ENCODE results near the gene CITED4. TPM values are rescaled to one million over a fixed set of nuclear protein-coding genes. Genes with fewer than 3 reads are reported as not detected.

Gene CITED4
- total RNA-seq, 1 experiment from 2014 or later = 9.5 TPM

DNA sequence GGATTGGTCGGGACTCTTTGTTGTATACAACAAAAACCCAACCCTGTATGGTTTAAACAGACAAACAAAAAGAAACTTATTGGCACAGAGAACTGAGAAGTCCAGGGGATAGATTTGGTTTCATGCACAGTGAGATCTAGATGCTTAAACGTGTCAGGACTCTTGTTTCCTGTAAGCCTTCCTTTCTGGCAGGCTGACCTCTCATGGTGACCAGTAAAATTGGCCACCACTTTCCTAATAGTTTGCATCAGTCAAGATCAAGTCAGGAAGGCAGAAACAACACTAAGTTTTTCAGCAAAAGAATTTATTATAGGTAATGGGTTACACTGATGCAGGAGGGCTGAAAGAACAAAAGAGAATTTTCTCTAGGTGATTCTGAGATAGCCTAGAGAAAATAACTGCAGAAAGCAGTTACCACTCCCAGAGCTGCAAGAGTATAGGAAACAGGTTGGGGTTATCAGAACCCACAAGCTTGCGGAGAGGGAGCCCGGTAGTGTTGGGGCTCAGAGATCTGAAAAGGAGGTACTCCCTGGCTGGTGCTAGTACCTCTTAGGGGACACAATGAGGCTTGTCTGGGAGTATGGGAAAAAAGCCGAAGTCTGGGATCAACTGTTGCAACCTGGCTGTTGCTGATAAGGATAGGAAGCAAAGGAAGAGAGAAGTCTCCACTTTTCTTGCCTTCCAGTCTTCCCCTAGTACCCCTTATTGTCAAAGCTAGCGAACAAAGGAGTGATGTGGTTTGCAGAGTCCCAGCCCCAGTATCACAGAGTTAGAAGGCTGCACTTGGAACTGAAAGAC, 21.4 kb downstream of the CITED4 start:
- no peak overlapping the region for H2BK12ac ChIP-seq (ENCODE audit: insufficient read length, low read depth, low read length)
- H2BK20ac ChIP-seq (ENCODE audit: low read depth, low read length, poor library complexity, severe bottlenecking) = no peak overlapping the region
- Mint-ChIP-seq H3K27ac (no peak overlapping the region; a peak in 1 of 7 replicates), H3K36me3 (ENCODE audit: insufficient read depth in 1 of 3, low read depth in 3 of 3) (no peaks in the 10 kb centered on the region; a peak in 2 of 7 replicates), H3K4me1 (peaks cover 4 to 8% of the 10 kb centered on the region in 2 experiments), H3K4me3 (no peak overlapping the region), H3K27me3 (ENCODE audit: low read depth) (peaks cover 13% of the 10 kb centered on the region), H3K9me3 (peaks cover 4 to 5% of the 10 kb centered on the region in 2 experiments; a peak in 4 of 5 replicates)
- no peak overlapping the region for H3K4me2 ChIP-seq (ENCODE audit: insufficient read depth, insufficient read length, low read length)
- no peak for DNase-seq
- no peaks in the 10 kb centered on the region for H3K9me3 ChIP-seq (ENCODE audit: control insufficient read depth, low read depth, low read length)
- no peak for TF ChIP-seq CTCF (conservative IDR thresholded peaks at IDR 0.05)
- WGBS (ENCODE audit: extremely low coverage, insufficient read length, low lambda C conversion rate) = no CpG with 5 or more reads among the region's 6 CpGs
- no peaks in the 10 kb centered on the region for H4K20me1 ChIP-seq (ENCODE audit: control insufficient read depth, insufficient read depth, insufficient read length)
- no peak overlapping the region for H3K27ac ChIP-seq (ENCODE audit: insufficient read length, low read depth, low read length)
- no peak overlapping the region for H2AK5ac ChIP-seq (ENCODE audit: insufficient read length, low read length)
- no peak overlapping the region for H3T11ph ChIP-seq (ENCODE audit: low read length)
- no peak overlapping the region for H4K5ac ChIP-seq (ENCODE audit: insufficient read length, low read depth, low read length)
- no peak overlapping the region for H3K4ac ChIP-seq (ENCODE audit: low read depth, low read length)
- no peaks in the 10 kb centered on the region for H3K79me1 ChIP-seq (ENCODE audit: insufficient read depth, low read depth, low read length, poor library complexity, severe bottlenecking)
- no peak overlapping the region for H3K14ac ChIP-seq (ENCODE audit: insufficient read depth, low read length)
- no peaks in the 10 kb centered on the region for H3K79me2 ChIP-seq (ENCODE audit: insufficient read depth, low read length)
- no peak overlapping the region for H3K9ac ChIP-seq (ENCODE audit: extremely low read depth, insufficient read length, low read length)
- H2AFZ ChIP-seq (ENCODE audit: low read length) = no peak overlapping the region
- no peak overlapping the region for H2BK120ac ChIP-seq (ENCODE audit: low read depth, low read length, poor library complexity, severe bottlenecking)
- no peak overlapping the region for H4K8ac ChIP-seq (replicated peaks; ENCODE audit: insufficient read length, low read depth, low read length)
- H3K4me1 ChIP-seq (ENCODE audit: insufficient read depth, low read length) = no peaks in the 10 kb centered on the region
- no peak overlapping the region for H4K91ac ChIP-seq (ENCODE audit: insufficient read length, low read depth, low read length)
- H3K23ac ChIP-seq (ENCODE audit: insufficient read length, low read depth, low read length) = no peak overlapping the region
- no peak overlapping the region for H3K18ac ChIP-seq (ENCODE audit: insufficient read length, low read depth, low read length)
- H2BK15ac ChIP-seq (ENCODE audit: low read depth, low read length) = no peak overlapping the region
- no peaks in the 10 kb centered on the region for H3K27me3 ChIP-seq (ENCODE audit: insufficient read depth, low read length)
- no peak overlapping the region for H2BK5ac ChIP-seq (ENCODE audit: insufficient read length, low read length)
- H3K56ac ChIP-seq (ENCODE audit: insufficient read length, low read depth, low read length) = no peak overlapping the region
- H3K23me2 ChIP-seq (ENCODE audit: insufficient read length, low read depth, low read length, poor library complexity, severe bottlenecking) = no peaks in the 10 kb centered on the region

Measured in H9 (cell line).